GM19193 (cell line): ENCODE measurements around the gene MAPK14.

Experiments used
- POLR2A ChIP-seq: IDR thresholded peaks from 4 replicates; pipeline ENCODE4 v1.6.1; 2011; ENCODE audit not compliant: insufficient read depth, insufficient read length; ENCODE audit errors: extremely low read depth

Gene MAPK14

GRCh38 chr6:36141961-36142360, 114.4 kb downstream of the MAPK14 start:
- no peak for TF ChIP-seq POLR2A

DNA sequence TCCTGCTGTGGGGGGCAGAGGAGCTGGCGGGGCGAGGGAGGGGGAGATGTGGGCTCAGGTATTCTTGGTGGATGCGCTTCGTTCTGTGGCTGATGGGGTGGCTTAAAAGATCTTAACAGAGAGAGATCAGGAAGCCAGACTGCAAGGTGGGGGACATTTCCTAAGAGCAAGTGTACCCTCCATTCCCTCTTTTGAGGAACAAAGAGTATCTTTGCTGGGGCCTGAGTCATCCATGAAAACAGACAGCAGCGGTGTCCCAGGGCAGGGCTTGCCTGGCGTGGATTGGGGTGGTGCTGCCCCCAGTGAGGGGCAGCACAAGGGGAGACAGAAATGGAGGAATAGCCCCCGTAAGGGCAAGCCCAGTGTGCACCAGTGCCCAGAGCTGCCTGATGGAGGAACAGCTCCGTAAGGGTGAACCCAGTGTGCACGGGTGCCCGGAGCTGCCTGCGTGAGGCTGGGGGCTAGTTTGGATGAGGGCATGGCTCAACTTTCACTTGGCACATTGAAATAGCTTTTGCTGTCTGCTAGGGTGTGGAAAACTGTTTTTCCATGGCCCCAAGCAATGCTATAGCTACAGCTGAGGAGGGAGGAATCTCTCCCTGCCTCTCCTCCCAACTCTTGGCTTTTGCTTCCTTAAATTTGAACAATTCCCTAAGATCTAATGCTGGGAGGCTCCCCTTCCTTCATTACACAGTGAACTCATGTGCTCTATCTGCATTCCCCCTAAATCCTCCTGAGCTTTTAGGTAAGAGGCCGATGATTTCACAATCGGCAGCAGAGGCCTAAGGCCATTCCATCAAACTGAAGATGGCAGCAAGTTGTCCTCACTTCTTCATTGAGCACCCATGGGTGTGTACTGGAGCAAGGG, 115.6 kb downstream of the MAPK14 start:
- no peak for TF ChIP-seq POLR2A

DNA sequence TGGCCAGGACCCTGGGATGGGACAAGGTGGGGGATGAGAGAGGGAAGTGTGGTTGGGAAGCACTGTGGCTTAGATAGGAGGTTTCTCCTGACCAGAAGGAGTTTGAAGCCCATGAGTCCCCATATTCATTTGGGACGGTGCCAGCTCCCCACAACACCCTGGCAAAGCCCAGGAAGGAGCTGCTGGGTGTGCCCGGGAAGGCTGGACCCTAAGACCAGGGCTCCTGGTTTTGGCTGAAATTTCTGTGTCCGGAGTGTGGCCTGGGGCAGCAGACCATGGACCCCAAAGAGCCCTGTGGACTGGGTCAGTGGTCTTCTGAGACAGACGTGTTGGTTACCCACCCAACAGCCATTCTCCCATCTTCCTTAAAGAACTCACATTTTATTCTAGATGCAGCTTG, 117.9 kb downstream of the MAPK14 start:
- TF ChIP-seq POLR2A: no peak

- TF ChIP-seq POLR2A: no peak
Observed at GRCh38 chr6:36147294-36147693, 119.7 kb downstream of the MAPK14 start.

DNA sequence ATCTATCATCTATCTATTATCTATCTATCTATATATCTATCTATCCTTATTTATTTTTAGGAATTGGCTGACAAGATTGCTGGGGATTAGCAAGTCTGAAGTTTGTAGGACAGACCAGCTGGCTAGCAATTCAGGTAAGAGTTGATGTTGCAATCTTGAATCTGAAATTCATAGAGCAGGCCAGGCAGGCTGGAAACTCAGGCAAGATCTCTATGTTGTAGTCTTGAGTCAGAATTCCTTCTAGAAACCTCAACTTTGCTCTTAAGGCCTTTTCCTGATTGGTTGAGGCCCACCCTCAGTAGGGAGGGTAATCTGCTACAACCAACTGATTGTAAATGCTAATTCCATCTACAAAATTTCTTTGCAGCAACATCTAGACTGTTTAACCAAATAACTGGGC, 121.9 kb downstream of the MAPK14 start:
- no peak for TF ChIP-seq POLR2A

DNA sequence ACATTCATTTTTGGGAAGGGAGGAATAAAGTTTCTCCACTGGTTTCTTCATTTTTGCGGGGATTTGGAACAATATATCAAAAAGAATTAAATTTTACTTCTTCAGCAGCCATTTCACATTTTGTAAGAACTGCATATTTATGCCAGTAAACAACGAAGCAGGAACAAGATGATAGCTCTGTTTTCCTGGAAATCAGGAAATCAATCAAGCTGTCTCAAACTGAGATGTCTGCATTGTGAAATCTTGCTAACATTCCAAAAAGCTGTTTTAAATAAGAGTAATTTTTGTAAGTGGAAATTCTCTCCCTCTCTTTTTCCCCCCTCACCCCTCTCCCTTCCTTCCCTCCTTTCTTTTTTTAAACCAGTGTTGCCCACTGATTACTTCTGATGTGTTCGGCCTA, 122.7 kb downstream of the MAPK14 start:
- TF ChIP-seq POLR2A: no peak

GRCh38 chr6:36154286-36154685, 126.7 kb downstream of the MAPK14 start:
- no peak for TF ChIP-seq POLR2A

DNA sequence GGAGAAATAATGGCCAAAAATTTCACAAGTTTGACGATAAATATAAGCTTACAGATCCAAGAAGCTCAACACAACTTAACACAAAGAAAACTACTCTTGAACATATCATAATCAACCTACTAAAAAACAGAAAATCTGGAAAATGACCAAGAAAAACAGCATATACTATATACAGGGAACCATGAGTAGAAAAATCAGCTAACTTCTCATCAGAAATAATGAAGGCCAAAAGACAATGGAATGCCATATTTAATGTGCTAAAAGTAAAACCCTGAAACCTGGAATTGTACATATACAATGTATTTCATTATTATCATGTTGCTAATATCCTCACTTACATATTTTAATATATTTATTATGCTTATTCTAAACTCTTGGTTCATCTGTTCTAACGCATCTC, 128.1 kb downstream of the MAPK14 start:
- TF ChIP-seq POLR2A: no peak

DNA sequence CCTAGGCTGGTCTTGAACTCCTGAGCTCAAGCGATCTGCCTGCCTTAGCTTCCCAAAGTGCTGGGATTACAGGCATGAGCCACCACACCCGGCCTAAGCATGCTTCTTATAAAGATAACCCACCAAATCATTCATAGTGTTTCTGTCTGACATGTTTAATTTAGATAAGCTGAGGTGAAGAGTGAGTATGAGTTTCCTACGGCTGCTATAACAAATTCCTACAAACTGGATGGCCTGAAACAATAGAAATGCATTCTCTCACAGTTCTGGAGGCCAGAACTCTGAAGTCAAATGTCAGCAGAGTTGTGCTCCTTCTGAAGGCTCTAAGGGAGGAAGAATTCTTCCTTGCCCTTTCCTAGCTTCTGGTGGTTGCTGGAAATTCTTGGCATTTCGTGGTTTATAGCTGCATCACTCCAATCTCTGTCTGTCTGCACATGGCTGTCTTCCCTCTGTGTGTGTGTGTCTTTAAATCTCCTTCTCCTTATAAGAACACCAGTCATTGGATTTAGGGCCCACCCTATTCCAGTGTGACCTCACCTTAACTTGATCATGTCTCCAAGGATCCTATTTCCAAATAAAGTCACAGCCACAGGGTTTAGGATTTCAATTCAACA, 132.6 kb downstream of the MAPK14 start:
- TF ChIP-seq POLR2A: no peak
